GM18498 (cell line): ENCODE data around the gene NUBPL.

ENCODE experiments used
- ATAC-seq: cut with Tn5 transposase; IDR thresholded peaks from one replicate; pipeline ENCODE4 v1.9.1; 2021; ENCODE audit warnings: mild to moderate bottlenecking, moderate library complexity; ENCODE audit not compliant: unreplicated experiment

Gene NUBPL

GRCh38 chr14:31561155-31561846, at the start of gene NUBPL:
Gene NUBPL (plus strand): TSS chr14:31561404. CDS start chr14:31561440, 36 bp downstream.
- peak; percentile 96 for ATAC-seq

- ATAC-seq = no peak
Measured at GRCh38 chr14:31527087-31527486, 34.1 kb upstream of the NUBPL start.

GRCh38 chr14:31527546-31527945, 33.7 kb upstream of the NUBPL start:
- ATAC-seq = no peak

- no peak for ATAC-seq
Measured at GRCh38 chr14:31529053-31529452, 32.2 kb upstream of the NUBPL start.

GRCh38 chr14:31530136-31530535, 31.1 kb upstream of the NUBPL start:
- ATAC-seq = no peak

- ATAC-seq = no peak
Measured at GRCh38 chr14:31536201-31536960, 24.8 kb upstream of the NUBPL start.

GRCh38 chr14:31541702-31542101, 19.5 kb upstream of the NUBPL start:
- no peak for ATAC-seq

- ATAC-seq = peak; percentile 67
Measured at GRCh38 chr14:31543969-31544799, 17.0 kb upstream of the NUBPL start.

- ATAC-seq = no peak
Measured at GRCh38 chr14:31544816-31545215, 16.4 kb upstream of the NUBPL start.

GRCh38 chr14:31545328-31545727, 15.9 kb upstream of the NUBPL start:
- no peak for ATAC-seq

GRCh38 chr14:31549817-31550216, 11.4 kb upstream of the NUBPL start:
- no peak for ATAC-seq

GRCh38 chr14:31550589-31550988, 10.6 kb upstream of the NUBPL start:
- no peak for ATAC-seq

GRCh38 chr14:31556191-31556590, 5.0 kb upstream of the NUBPL start:
- no peak for ATAC-seq

GRCh38 chr14:31559939-31560338, 1.3 kb upstream of the NUBPL start:
- ATAC-seq = no peak

GRCh38 chr14:31560759-31561154, 447 bp upstream of the NUBPL start:
- peak; percentile 4 for ATAC-seq

GRCh38 chr14:31564194-31564593, 3.0 kb downstream of the NUBPL start:
- no peak for ATAC-seq

GRCh38 chr14:31566456-31566855, 5.3 kb downstream of the NUBPL start:
- ATAC-seq = no peak

GRCh38 chr14:31567655-31568054, 6.5 kb downstream of the NUBPL start:
- ATAC-seq = no peak

GRCh38 chr14:31568161-31568560, 7.0 kb downstream of the NUBPL start:
- ATAC-seq = no peak

- ATAC-seq = no peak
Measured at GRCh38 chr14:31568671-31569070, 7.5 kb downstream of the NUBPL start.

- no peak for ATAC-seq
Measured at GRCh38 chr14:31572955-31573354, 11.8 kb downstream of the NUBPL start.

GRCh38 chr14:31576949-31577348, 15.7 kb downstream of the NUBPL start:
- ATAC-seq = no peak
